GM18873 (cell line): Measurements from ENCODE around the gene SNX11.
A peak's percentile ranks its signal among the peaks of the same experiment; 100 is the strongest.
"Not testable (repeated sequence)": the region's sequence is repeated elsewhere in the genome, so short reads cannot be mapped to it uniquely, and the experiment has no call there.

ENCODE experiments used
- ATAC-seq: cut with Tn5 transposase; IDR thresholded peaks from one replicate; pipeline ENCODE4 v1.9.1; 2021; ENCODE audit warnings: mild to moderate bottlenecking, moderate library complexity, moderate number of reproducible peaks; ENCODE audit not compliant: unreplicated experiment, low FRiP score

SNX11 gene

GRCh38 chr17:48107137-48108055, at the start of gene SNX11:
Gene SNX11, plus strand, starts transcription at chr17:48107766. Its CDS starts 4,278 bp downstream, at chr17:48112044.
- ATAC-seq: peak; percentile 73

- ATAC-seq: no peak
Observed at GRCh38 chr17:48058393-48059124, 49.0 kb upstream of the SNX11 start.

GRCh38 chr17:48059125-48059668, 48.4 kb upstream of the SNX11 start:
- ATAC-seq: no peak

- no peak for ATAC-seq
Observed at GRCh38 chr17:48060249-48060648, 47.3 kb upstream of the SNX11 start.

GRCh38 chr17:48062273-48062672, 45.3 kb upstream of the SNX11 start:
- no peak for ATAC-seq

- ATAC-seq: no peak
Observed at GRCh38 chr17:48064638-48065037, 42.9 kb upstream of the SNX11 start.

- no peak for ATAC-seq
Observed at GRCh38 chr17:48066192-48066591, 41.4 kb upstream of the SNX11 start.

- ATAC-seq: no peak
Observed at GRCh38 chr17:48066656-48067055, 40.9 kb upstream of the SNX11 start.

- no peak for ATAC-seq
Observed at GRCh38 chr17:48067245-48067644, 40.3 kb upstream of the SNX11 start.

GRCh38 chr17:48067808-48068207, 39.8 kb upstream of the SNX11 start:
- ATAC-seq: not testable (repeated sequence)

- ATAC-seq: no peak
Observed at GRCh38 chr17:48068491-48068961, 39.0 kb upstream of the SNX11 start.

GRCh38 chr17:48070195-48070594, 37.4 kb upstream of the SNX11 start:
- ATAC-seq: no peak

GRCh38 chr17:48071654-48072053, 35.9 kb upstream of the SNX11 start:
- no peak for ATAC-seq

- ATAC-seq: not testable (repeated sequence)
Observed at GRCh38 chr17:48072811-48073210, 34.8 kb upstream of the SNX11 start.

GRCh38 chr17:48073566-48074094, 33.9 kb upstream of the SNX11 start:
- not testable (repeated sequence) for ATAC-seq

- no peak for ATAC-seq
Observed at GRCh38 chr17:48074322-48075081, 33.1 kb upstream of the SNX11 start.

GRCh38 chr17:48077152-48077551, 30.4 kb upstream of the SNX11 start:
- not testable (repeated sequence) for ATAC-seq

GRCh38 chr17:48081858-48082257, 25.7 kb upstream of the SNX11 start:
- no peak for ATAC-seq

GRCh38 chr17:48084932-48085331, 22.6 kb upstream of the SNX11 start:
- ATAC-seq: no peak
